Gastrocnemius medialis (tissue), 4 donors: ENCODE results near the gene NKD2.

Experiments
- POLR2A ChIP-seq, 2 donors: fragments of 450-650 bp; IDR thresholded peaks; one replicate each; pipeline ENCODE4 v1.6.1; 2017; ENCODE audit warnings: antibody characterized with exemption in 2 of 2, mild to moderate bottlenecking in 2 of 2, moderate library complexity in 2 of 2
- TF ChIP-seq, protein P1 (sequence below), 5 experiments: fragments of 450-650 bp in 3 of 5; fragments of 200-600 bp in 2 of 5; sonication (generic) in 2 of 5; IDR thresholded peaks in 4 of 5; conservative IDR thresholded peaks in 1 of 5; 1 replicate in 4 of 5; 2 replicates in 1 of 5; pipeline ENCODE4 v1.5.1; 2016 to 2019; ENCODE audit warnings: antibody characterized with exemption in 5 of 5, mild to moderate bottlenecking in 3 of 5, moderate library complexity in 3 of 5

GRCh38 chr5:1060535-1060981, 52.0 kb downstream of the NKD2 start:
- TF ChIP-seq, protein P1, sequence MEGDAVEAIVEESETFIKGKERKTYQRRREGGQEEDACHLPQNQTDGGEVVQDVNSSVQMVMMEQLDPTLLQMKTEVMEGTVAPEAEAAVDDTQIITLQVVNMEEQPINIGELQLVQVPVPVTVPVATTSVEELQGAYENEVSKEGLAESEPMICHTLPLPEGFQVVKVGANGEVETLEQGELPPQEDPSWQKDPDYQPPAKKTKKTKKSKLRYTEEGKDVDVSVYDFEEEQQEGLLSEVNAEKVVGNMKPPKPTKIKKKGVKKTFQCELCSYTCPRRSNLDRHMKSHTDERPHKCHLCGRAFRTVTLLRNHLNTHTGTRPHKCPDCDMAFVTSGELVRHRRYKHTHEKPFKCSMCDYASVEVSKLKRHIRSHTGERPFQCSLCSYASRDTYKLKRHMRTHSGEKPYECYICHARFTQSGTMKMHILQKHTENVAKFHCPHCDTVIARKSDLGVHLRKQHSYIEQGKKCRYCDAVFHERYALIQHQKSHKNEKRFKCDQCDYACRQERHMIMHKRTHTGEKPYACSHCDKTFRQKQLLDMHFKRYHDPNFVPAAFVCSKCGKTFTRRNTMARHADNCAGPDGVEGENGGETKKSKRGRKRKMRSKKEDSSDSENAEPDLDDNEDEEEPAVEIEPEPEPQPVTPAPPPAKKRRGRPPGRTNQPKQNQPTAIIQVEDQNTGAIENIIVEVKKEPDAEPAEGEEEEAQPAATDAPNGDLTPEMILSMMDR (IDR thresholded peaks at IDR 0.05 in 4 of 5, conservative IDR thresholded peaks at IDR 0.05 in 1 of 5) = no peak
- TF ChIP-seq POLR2A (IDR thresholded peaks at IDR 0.05) = no peak
